ENCODE measurements around the gene NSL1. TPM values are rescaled to one million over a fixed set of nuclear protein-coding genes. Genes with fewer than 3 reads are reported as not detected.
A peak's percentile ranks its signal among the peaks of the same experiment; 100 is the strongest.

Gene NSL1
- total RNA-seq, 1 experiment from 2014 or later: 45.6 TPM

DNA sequence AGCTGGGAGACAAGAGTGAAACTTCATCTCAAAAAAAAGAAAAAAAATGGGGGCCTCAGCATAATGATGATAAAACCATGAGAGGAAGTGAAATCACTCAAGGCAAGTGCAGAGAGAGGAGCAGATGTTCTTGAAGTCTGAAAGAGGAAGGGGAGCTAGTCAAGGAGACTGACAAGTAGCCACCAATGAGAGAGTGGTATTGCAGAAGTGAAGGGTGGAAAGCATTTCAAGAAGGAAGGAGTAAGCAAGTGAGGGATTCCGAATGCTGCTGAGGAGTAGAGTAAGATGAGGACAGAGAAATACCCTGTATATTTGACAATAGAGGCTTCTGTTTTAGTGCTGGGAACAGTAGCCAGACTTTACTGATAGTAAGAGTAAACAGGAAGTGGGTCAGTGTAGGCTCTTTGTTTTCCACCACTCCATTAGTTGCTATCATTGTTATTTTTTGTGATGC lies 3.0 kb upstream of the NSL1 start:
- peaks cover 25% of the 10 kb centered on the region for H3K4me1 Mint-ChIP-seq (ENCODE audit: low read depth, unreplicated experiment)
- no peak overlapping the region for H3K4me3 Mint-ChIP-seq (ENCODE audit: unreplicated experiment)
- CTCF ChIA-PET: no interaction called here
- intact Hi-C loops (cut with micrococcal nuclease; ENCODE audit: unreplicated experiment): loop anchor here (5.0 kb wide), 1 partner anchor 187 kb away; the partner anchor contains the start of gene ATF3
- no peaks in the 10 kb centered on the region for H3K27me3 Mint-ChIP-seq (ENCODE audit: insufficient read depth, unreplicated experiment)
- H3K27ac Mint-ChIP-seq (ENCODE audit: unreplicated experiment): no peak overlapping the region
- no peak overlapping the region for H3K4me3 ChIP-seq (ENCODE audit: low read depth, low read length)
- TF ChIP-seq CTCF (IDR thresholded peaks at IDR 0.05; ENCODE audit: insufficient read depth in 1 of 2, low read depth in 1 of 2, low read length in 1 of 2, severe bottlenecking in 1 of 2, unreplicated experiment in 1 of 2): no peak
- H3K9me3 Mint-ChIP-seq (ENCODE audit: unreplicated experiment): peaks cover 9% of the 10 kb centered on the region
- POLR2A ChIA-PET: no interaction called here
- H3K4me1 ChIP-seq: peaks cover 16% of the 10 kb centered on the region
- BruUV-seq (replicated peaks): no TSS peak
- DNase-seq: no peak
- H3K36me3 ChIP-seq (ENCODE audit: control insufficient read depth, insufficient read depth, low read length): no peaks in the 10 kb centered on the region; the same call in 1 of the 2 replicates
- no peaks in the 10 kb centered on the region for H3K9me3 ChIP-seq
- no peaks in the 10 kb centered on the region for H3K27me3 ChIP-seq (replicated peaks; ENCODE audit: control insufficient read depth, insufficient read depth, low read length)
- peaks cover 14% of the 10 kb centered on the region for H3K36me3 Mint-ChIP-seq (ENCODE audit: insufficient read depth, unreplicated experiment)

GRCh38 chr1:212792396-212792908 lies 875 bp upstream of the NSL1 start:
- H3K4me1 Mint-ChIP-seq (ENCODE audit: low read depth, unreplicated experiment): peaks cover 25% of the 10 kb centered on the region
- peak overlapping the region; percentile 94 for H3K4me3 Mint-ChIP-seq (ENCODE audit: unreplicated experiment)
- POLR2A ChIA-PET: interaction anchor here (0.6 to 2.3 kb wide), 3 partner anchors 35 to 233 kb away, joined by 3 to 16 read pairs (median 10); partner anchors contain the start of gene FLVCR1
- no peaks in the 10 kb centered on the region for H3K9me3 ChIP-seq
- CTCF ChIA-PET: interaction anchor here (0.6 to 0.7 kb wide), 4 partner anchors 65 to 161 kb away, joined by 3 to 8 read pairs (median 3); partner anchors contain the start of gene FLVCR1
- peaks cover 9% of the 10 kb centered on the region for H3K9me3 Mint-ChIP-seq (ENCODE audit: unreplicated experiment)
- H3K27me3 ChIP-seq (replicated peaks; ENCODE audit: control insufficient read depth, insufficient read depth, low read length): no peaks in the 10 kb centered on the region
- H3K36me3 Mint-ChIP-seq (ENCODE audit: insufficient read depth, unreplicated experiment): peaks cover 15% of the 10 kb centered on the region
- no TSS peak for BruUV-seq (replicated peaks)
- H3K4me3 ChIP-seq (ENCODE audit: low read depth, low read length): peak overlapping the region; percentile 88
- H3K36me3 ChIP-seq (ENCODE audit: control insufficient read depth, insufficient read depth, low read length): no peaks in the 10 kb centered on the region; the same call in 1 of the 2 replicates
- DNase-seq: no peak
- TF ChIP-seq CTCF (IDR thresholded peaks at IDR 0.05; ENCODE audit: insufficient read depth in 1 of 2, low read depth in 1 of 2, low read length in 1 of 2, severe bottlenecking in 1 of 2, unreplicated experiment in 1 of 2): no peak
- intact Hi-C loops (cut with micrococcal nuclease; ENCODE audit: unreplicated experiment): loop anchor here (1.0 to 5.0 kb wide), 3 partner anchors 22 to 203 kb away; partner anchors contain the start of gene ATF3
- no peaks in the 10 kb centered on the region for H3K27me3 Mint-ChIP-seq (ENCODE audit: insufficient read depth, unreplicated experiment)
- H3K4me1 ChIP-seq: peaks cover 16% of the 10 kb centered on the region
- H3K27ac Mint-ChIP-seq (ENCODE audit: unreplicated experiment): peak overlapping the region; percentile 97

- Mint-ChIP-seq H3K27me3 (ENCODE audit: insufficient read depth, unreplicated experiment) (no peaks in the 10 kb centered on the region), H3K36me3 (ENCODE audit: insufficient read depth, unreplicated experiment) (peaks cover 27% of the 10 kb centered on the region), H3K4me1 (ENCODE audit: low read depth, unreplicated experiment) (peaks cover 25% of the 10 kb centered on the region), H3K9me3 (ENCODE audit: unreplicated experiment) (peaks cover 9% of the 10 kb centered on the region), H3K27ac (ENCODE audit: unreplicated experiment) (peak overlapping the region; percentile 97), H3K4me3 (ENCODE audit: unreplicated experiment) (peak overlapping the region; percentile 94)
- ChIA-PET CTCF (interaction anchor here (0.6 to 1.4 kb wide), 3 partner anchors 41 to 92 kb away, joined by 3 to 6 read pairs (median 4); partner anchors contain the start of genes BATF3 and FLVCR1), POLR2A (interaction anchor here (0.6 to 2.3 kb wide), 5 partner anchors 36 to 183 kb away, joined by 3 to 16 read pairs (median 5); partner anchors contain the start of gene FLVCR1)
- Histone ChIP-seq H3K36me3 (ENCODE audit: control insufficient read depth, insufficient read depth, low read length) (no peaks in the 10 kb centered on the region; the same call in 1 of the 2 replicates), H3K4me1 (peaks cover 16% of the 10 kb centered on the region), H3K4me3 (ENCODE audit: low read depth, low read length) (peak overlapping the region; percentile 88), H3K9me3 (no peaks in the 10 kb centered on the region), H3K27me3 (replicated peaks; ENCODE audit: control insufficient read depth, insufficient read depth, low read length) (no peaks in the 10 kb centered on the region)
- TF ChIP-seq CTCF (IDR thresholded peaks at IDR 0.05; ENCODE audit: insufficient read depth in 1 of 2, low read depth in 1 of 2, low read length in 1 of 2, severe bottlenecking in 1 of 2, unreplicated experiment in 1 of 2): no peak
- BruUV-seq (replicated peaks): TSS peak; percentile 82
- intact Hi-C loops (cut with micrococcal nuclease; ENCODE audit: unreplicated experiment): loop anchor here (1.0 to 5.0 kb wide), 2 partner anchors 67 to 184 kb away; partner anchors contain the start of genes ATF3 and FLVCR1
- DNase-seq: peak in 1 of 2 experiments; percentile 67
Measured at GRCh38 chr1:212791261-212791675, 309 bp downstream of the NSL1 start.
